Measurements from ENCODE around the gene CMKLR1. TPM values are rescaled to one million over a fixed set of nuclear protein-coding genes. Genes with fewer than 3 reads are reported as not detected.

Gene CMKLR1
- total and polyA plus RNA-seq, 7 donors = 0.94 to 7.0 (median 4.4) TPM

DNA sequence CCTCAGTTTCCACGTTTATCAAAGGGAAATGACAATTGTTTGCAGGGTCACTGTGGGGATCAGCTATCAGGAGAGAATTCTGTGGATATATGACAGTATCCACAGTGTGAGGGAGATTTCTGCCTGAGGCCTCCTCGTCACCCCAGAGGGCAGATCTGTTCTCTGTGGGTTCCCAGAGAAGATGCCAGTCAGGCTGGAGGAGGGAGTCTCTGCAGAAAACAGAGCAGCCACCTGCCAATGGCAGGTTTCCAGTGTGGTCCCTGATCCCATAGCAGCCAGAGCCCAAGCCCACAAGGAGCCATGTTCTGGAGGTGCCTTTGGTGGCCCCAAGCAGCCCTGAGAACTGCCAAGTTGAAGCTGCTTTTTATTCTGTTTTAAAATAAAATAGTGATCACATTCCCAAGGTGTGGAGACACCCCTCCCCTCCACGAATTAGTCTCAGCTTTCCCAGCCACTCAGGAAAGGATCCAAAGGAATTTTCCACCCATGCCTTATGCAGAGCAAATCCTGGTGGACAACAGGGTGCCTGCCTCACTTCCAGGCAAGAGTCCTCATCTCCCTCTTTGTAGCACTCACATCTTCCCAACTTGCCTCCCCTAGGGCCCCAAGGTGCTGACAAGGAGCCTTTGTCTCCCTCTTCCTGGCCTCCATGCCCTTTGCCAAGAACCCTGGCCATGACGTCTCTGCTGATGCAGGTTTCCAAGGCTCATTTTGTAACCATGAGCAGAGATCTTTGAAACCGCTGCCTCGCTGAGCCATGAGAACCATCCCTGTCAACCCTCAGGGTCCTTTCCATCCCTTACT, 20.4 kb downstream of the CMKLR1 start:
- H3K27ac ChIP-seq = no peak overlapping the region
- H3K4me3 ChIP-seq = no peak overlapping the region
- WGBS, 3 donors = 60 to 64% (median 61%) methylated on average over 6 of the region's 6 CpGs
- peak in 1 of 2 donors; percentile 41 for DNase-seq
- no peaks in the 10 kb centered on the region for H3K36me3 ChIP-seq (ENCODE audit: insufficient read depth in 1 of 2, low read depth in 1 of 2)
- H3K27me3 ChIP-seq (ENCODE audit: insufficient read depth in 3 of 3, low read length in 2 of 3) = no peaks in the 10 kb centered on the region
- H3K4me1 ChIP-seq = no peaks in the 10 kb centered on the region
- intact Hi-C loops (cut with DNase I) = no loop called here
- ATAC-seq = no peak
- no peaks in the 10 kb centered on the region for H3K9me3 ChIP-seq
- TF ChIP-seq, protein P1, sequence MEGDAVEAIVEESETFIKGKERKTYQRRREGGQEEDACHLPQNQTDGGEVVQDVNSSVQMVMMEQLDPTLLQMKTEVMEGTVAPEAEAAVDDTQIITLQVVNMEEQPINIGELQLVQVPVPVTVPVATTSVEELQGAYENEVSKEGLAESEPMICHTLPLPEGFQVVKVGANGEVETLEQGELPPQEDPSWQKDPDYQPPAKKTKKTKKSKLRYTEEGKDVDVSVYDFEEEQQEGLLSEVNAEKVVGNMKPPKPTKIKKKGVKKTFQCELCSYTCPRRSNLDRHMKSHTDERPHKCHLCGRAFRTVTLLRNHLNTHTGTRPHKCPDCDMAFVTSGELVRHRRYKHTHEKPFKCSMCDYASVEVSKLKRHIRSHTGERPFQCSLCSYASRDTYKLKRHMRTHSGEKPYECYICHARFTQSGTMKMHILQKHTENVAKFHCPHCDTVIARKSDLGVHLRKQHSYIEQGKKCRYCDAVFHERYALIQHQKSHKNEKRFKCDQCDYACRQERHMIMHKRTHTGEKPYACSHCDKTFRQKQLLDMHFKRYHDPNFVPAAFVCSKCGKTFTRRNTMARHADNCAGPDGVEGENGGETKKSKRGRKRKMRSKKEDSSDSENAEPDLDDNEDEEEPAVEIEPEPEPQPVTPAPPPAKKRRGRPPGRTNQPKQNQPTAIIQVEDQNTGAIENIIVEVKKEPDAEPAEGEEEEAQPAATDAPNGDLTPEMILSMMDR (IDR thresholded peaks at IDR 0.05) = no peak

DNA sequence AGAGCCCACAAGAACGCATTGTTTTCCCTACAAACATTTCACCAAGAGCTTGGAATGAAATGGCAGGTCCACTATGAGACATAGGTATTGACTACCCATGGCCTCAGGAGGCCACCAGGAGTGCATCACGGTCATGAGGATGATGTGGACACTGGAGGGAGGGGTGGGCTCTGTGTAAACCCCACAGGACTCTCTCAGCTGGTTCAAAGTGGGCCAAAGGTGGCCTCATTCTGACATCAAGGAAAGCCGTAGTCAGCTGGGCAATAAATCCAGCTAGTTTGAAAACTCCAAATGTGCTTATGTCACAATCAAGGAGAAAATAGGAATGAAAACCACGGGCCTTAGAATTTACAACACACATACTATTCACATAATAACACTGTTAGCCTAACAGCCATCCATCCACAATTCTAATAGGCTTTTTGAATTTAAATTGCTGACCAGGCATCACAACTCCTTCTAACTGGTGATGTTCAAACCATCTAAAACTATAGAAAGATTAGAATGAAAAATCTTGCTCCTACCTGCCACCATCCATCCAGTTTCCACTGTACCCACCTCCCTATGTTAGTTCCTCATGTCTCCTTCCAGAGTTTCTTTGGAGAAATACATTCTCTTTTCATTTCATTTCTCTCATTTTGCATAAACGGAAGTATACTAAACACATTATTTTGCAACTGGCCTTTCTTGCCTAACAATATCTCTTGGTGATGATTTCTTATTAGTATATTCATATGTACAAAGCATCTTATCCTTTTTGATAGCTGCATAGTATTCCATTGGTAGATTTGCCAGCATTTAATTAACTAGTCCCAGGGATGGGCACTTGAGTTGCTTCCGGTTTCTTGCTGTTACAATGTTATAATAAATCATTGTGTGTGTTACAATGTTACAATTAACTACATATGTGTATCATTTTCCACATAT, 21.5 kb downstream of the CMKLR1 start:
- no peak for ATAC-seq
- Histone ChIP-seq H3K36me3 (ENCODE audit: insufficient read depth in 1 of 2, low read depth in 1 of 2) (no peaks in the 10 kb centered on the region), H3K9me3 (no peaks in the 10 kb centered on the region), H3K4me3 (no peak overlapping the region), H3K27ac (no peak overlapping the region), H3K4me1 (no peaks in the 10 kb centered on the region), H3K27me3 (ENCODE audit: insufficient read depth in 3 of 3, low read length in 2 of 3) (no peaks in the 10 kb centered on the region)
- WGBS, 3 donors = 84 to 85% (median 84%) methylated on average over 6 of the region's 6 CpGs
- TF ChIP-seq, protein P1 (IDR thresholded peaks at IDR 0.05) = no peak
- intact Hi-C loops (cut with DNase I) = no loop called here
- DNase-seq = peak in 1 of 2 donors; percentile 30

DNA sequence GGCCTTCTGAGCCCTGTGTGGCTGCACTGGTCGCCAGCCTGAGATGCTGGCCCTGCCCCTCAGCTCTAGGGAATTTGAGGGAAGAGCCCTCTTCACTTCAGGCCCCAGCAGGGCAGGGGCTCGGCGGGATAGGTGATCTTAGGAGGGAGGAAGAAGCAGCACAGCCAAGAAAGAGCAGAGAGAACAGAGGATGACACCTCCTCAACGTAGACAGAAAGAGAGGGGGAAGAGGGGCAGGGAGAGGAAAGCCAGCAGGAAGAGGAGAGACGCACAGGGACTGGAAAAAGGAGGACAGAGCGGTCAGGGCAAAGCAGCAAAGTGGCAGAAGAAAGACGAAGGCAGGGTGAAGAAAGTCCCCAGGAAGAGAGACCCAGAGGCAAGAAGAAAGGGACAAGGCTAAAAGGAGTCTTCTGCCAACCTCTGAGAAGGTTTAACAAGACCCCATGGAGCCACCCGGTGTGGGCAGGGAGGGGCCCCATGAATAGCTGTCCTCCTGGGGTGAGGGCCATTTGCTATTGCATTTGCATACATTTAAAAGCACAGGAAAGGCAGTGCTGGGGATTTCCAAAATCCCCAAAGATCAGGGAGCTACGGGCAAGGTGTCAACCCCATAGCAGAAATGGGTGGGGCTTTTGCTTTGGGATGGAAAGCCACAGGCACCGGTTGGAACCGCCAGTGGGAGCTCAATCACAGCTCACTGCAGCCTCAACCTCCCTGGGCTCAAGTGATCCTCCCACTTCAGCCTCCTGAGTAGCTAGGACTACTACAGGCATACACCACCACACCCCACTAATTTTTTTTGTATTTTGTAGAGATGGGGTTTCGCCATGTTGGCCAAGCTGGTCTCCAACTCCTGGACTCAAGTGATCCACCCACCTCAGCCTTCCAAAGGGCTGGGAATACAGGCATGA, 22.7 kb downstream of the CMKLR1 start:
- Histone ChIP-seq H3K36me3 (ENCODE audit: insufficient read depth in 1 of 2, low read depth in 1 of 2) (no peaks in the 10 kb centered on the region), H3K9me3 (no peaks in the 10 kb centered on the region), H3K27me3 (ENCODE audit: insufficient read depth in 3 of 3, low read length in 2 of 3) (no peaks in the 10 kb centered on the region), H3K4me3 (no peak overlapping the region), H3K27ac (no peak overlapping the region), H3K4me1 (no peaks in the 10 kb centered on the region)
- ATAC-seq (no peak), DNase-seq (peak in 1 of 2 donors; percentile 37)
- intact Hi-C loops (cut with DNase I) = no loop called here
- WGBS, 3 donors = 60 to 62% (median 60%) methylated on average over 12 of the region's 12 CpGs
- TF ChIP-seq, protein P1 (IDR thresholded peaks at IDR 0.05) = no peak

DNA sequence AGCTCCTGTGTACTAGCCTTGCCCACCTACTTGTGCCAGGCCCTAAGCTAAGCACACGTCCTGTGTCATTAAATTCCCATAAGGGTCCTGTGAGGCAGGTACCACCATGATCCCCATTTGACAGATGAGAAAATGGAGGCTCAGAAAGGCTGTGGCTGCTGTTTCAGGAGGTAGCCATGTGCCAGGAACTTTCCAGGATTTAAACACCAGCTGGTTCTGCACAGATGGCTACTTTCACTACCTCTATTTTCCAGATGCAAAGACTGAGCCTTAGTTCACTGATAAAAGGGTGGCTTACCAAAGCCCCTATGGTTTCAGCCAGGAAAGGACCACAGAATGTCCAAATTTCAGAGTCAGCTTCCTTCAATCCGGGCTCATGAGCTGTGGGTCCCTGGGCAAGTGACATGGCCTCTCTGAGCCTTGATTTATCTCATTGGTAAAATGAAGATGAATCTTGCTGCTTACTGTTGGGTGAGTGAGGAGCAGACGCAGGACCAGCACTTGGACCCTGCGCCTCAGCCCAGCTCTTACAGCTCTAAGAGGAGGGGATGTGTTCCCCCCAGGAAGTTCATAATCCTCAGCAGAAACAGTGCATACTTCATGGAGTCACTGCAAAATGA, 23.5 kb downstream of the CMKLR1 start:
- TF ChIP-seq, protein P1 (IDR thresholded peaks at IDR 0.05) = no peak
- DNase-seq (no peak), ATAC-seq (no peak)
- Histone ChIP-seq H3K4me1 (no peaks in the 10 kb centered on the region), H3K27ac (no peak overlapping the region), H3K4me3 (no peak overlapping the region), H3K27me3 (ENCODE audit: insufficient read depth in 3 of 3, low read length in 2 of 3) (no peaks in the 10 kb centered on the region), H3K9me3 (no peaks in the 10 kb centered on the region), H3K36me3 (ENCODE audit: insufficient read depth in 1 of 2, low read depth in 1 of 2) (no peaks in the 10 kb centered on the region)
- WGBS, 3 donors = 81 to 86% (median 86%) methylated on average over 4 of the region's 4 CpGs
- intact Hi-C loops (cut with DNase I) = no loop called here
